HS-5 (cell line): ENCODE results near the gene RHOXF2.
"Not testable (repeated sequence)": the region's sequence is repeated elsewhere in the genome, so short reads cannot be mapped to it uniquely, and the experiment has no call there.

Source experiments
- DNase-seq: peaks from one replicate; pipeline ENCODE4 v3.0.0-alpha.2; 2012; ENCODE audit warnings: low read depth

Gene RHOXF2, protein sequence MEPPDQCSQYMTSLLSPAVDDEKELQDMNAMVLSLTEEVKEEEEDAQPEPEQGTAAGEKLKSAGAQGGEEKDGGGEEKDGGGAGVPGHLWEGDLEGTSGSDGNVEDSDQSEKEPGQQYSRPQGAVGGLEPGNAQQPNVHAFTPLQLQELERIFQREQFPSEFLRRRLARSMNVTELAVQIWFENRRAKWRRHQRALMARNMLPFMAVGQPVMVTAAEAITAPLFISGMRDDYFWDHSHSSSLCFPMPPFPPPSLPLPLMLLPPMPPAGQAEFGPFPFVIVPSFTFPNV

DNA sequence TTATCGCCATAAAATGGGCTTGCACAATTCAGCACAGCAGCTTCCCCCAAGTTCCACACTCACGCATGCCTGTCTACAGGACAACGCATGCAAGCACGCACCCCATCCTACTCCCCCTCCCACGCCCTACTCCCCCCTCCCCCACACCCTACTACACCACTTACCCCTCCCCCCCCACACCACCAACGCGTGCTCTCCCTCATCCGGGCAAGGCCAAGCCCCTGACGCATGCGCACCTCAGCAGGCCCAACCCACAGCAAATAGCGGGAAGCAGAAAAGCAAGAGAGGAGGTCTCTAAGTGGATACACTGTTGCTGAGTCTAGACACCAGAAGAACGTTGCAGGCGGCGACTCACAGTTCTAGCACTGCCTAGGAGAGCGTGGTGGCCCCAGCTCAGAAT lies at the start of gene RHOXF2:
Gene RHOXF2, plus strand, starts transcription at position 301 of the 400 bp plus-strand sequence. CDS start 138 bp downstream, outside the sequence.
- DNase-seq = not testable (repeated sequence)

DNA sequence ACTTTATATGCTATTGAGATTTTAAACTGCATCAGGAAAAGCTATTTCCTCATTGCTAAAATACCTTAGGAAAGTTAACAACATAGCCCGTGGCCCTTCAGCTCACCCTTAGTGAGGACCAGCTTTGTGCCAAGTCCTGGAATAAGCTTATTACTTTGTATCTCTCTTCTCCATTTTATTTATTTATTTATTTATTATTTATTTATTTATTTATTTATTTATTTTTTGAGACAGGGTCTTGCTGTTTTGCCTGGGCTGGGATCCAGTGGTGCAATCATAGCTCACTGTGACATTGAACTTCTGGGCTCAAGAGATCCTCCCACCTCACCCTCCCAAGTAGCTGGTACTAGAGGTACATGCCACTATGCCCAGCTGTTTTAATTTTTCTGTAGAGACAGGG lies 49.0 kb upstream of the RHOXF2 start:
- no peak for DNase-seq

DNA sequence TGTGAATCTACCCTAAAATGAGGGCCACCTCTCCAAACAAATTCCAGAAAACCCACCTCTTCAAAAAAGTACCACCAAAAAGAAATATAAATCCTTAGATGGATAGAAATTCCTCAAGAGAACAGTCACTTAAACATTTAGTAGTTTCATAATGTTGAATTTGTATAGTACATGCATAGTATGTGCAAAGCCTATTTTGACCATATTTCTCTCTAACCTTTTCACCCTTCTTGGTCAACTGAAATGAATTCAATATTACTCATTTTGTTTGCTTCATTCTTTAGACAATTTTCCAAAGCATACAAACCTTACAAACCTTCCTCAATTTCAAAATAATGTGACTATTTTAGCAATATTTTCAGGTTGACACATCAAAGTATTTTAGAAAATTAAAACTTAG lies 46.8 kb upstream of the RHOXF2 start:
- DNase-seq = peak; percentile 22

DNA sequence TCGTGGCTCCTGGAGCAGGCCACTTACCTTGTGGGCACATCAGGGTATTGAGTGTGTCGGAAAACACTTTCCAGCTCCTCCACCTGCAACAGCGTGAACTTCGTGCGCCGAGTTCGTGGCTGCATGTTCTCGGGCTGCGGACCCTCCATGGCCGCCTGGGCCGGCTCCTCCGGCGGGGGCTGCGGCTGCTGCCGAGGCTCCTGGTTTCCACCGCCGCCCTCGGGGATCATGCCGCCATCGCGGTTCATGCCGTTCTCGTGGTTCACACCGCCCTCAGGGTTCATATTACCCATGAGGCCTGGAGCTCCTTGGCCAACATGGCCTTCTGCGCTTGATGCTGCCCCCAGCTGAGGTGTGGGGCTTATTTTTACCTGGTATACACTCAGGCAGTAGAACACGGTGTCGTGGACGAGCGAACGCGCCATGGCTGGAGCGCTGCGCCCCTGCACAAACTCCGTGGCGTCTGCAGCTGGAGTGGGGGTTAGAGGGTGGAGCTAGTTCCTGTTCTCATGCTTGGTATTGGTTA lies 42.9 kb upstream of the RHOXF2 start, which contains the start of gene RHOXF1:
Gene RHOXF1, minus strand, starts transcription at position 476 of the 526 bp plus-strand sequence. Its CDS starts 51 bp downstream, at position 425.
- no peak for DNase-seq

DNA sequence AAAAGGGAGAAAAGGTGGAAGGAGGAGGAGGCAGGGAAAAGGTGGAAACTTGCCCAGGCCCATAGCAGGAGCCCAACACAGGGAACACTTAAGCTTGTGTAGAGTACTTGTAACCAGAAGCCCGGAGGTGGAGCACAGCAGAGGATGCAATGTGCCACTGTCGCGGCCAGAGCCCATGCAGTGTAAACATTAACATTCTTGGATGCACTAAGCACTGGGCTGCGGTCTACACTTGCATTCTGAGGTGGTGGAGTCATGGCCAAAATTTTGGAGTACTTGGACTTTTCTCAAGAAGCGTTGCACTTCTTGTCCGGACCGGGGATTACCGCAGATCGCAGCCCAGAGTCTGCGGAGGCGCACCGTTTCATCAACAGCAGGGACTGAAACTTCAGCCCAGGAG lies 38.2 kb upstream of the RHOXF2 start:
- no peak for DNase-seq

DNA sequence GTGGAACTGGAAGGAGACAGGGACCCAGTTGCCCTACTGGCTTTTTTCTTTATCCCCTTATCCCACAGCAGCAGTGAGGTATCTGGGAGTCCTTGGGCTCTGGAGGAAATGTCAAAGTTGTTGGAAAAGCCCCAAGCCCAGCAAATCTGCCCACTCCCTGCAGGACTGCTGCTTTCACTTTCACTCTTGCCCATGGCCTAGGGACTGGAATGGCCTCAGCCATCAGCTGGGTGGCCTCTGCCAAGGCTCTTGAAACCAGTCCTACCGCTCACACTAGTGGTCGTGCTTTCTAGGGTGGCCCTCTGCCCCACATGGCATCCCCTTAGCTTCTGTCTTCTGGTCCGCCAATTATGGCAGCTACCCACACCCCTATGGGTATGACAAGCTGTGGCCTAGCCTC lies 33.0 kb upstream of the RHOXF2 start:
- no peak for DNase-seq

DNA sequence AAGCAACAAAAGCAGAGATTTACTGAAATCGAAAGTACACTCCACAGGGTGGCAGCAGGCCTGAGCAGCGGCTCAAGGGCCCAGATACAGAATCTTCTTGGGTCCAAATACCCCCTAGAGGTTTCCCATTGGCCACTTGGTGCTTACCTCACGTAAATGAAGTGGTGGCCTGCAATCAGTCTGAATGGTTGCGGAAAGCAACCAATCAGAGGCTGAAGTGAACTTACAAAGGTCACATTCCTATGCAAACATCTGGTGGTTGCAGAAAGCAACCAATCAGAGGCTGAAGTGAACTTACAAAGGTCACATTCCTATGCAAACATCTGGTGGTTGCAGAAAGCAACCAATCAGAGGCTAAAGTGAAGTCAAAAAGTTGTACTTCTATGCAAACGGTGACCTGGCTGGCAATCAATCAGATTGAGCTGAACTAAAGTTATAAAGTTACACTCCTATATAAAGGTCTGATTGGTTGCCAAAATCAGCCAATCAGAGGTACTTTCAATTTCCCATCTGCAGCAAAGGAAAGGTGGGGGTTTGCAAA lies 30.0 kb upstream of the RHOXF2 start:
- not testable (repeated sequence) for DNase-seq

DNA sequence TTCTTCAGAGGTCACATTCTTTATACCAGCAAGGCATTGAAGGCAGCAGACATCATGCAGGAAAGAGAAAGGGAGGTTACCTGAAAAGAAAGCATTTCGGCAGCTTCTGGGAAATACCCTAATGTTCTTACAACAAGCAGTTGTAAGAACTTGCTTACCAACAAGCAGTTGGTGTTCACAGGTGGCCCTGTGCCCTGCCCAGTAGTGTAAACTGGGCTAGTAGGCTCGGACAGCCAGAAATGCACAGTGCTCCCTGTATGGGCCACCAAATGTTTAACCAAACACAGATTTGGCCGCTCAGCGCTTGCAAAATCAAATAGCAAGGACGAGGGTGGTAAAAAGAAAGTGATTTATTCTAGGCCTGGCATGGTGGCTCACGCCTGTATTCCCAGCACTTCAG lies 22.3 kb upstream of the RHOXF2 start:
- no peak for DNase-seq

DNA sequence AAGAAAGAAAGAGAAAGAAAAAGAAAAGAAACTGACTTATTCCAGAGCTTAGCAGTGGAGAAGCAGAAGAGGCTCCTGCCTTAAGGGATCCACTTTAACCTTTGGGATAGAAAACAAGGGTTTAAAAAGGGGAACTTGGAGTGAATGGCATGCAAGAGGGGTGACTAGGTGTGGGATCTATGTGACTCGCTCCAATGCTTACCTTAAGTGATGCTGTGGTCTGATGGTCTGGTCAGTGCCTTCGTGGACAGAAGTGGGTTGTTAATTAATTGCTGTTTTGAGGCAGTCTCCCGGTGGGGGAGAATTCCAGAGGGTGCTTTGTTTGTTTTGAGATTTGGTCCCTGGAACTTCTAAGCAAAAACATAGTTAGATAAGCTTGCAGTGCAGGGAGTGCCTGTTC lies 21.6 kb upstream of the RHOXF2 start:
- DNase-seq = no peak

DNA sequence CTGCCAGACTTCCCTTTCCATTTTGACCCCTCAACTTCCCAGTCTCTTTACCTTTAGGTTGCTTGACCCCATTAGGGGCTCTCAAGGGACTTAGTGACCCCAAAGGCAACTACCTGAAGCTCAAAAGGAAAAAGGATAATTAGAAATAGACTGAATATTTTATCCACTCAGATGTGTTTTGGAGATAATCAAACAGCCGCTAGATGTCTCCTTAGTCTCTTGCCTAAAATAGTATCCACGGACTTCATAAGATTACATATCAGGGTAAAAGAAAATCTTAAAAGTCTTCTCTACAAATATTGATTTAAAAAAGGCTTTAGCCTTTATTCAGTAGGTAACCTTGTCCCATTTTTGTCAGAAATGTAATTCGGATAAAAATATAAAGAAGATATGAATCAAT lies 21.0 kb upstream of the RHOXF2 start:
- DNase-seq = no peak

DNA sequence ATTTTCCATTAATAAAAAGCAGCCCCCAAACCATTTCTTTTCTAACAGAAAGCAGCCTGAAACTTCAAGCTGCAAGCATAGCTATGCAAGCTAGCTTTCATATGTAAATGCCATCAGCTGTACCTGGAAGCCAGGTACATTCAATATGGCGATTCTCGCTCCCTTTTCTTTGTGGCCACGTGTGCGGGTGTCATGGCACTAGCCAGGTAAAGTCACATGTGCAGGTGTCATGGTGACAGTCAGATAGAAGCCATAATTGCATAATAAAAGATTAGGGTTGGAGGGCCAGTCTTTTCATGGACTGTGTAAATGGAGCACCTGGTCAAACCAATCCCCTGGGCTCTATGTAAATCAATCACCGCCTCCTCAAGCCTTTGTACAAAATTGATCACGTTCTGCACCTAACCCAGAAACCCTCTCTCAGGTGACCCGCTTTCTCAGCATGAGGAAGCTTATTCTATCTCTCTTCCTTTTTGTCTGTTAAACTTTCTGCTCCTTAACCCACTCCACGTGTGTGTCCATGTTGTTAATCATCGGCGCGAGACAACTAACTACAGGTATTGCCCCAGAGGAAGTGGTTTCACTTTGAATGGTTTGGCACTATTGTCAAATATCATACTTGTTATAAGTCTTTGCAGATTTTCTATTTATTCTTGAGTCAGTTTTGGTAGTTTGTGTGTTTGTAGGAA lies 18.0 kb upstream of the RHOXF2 start:
- no peak for DNase-seq

DNA sequence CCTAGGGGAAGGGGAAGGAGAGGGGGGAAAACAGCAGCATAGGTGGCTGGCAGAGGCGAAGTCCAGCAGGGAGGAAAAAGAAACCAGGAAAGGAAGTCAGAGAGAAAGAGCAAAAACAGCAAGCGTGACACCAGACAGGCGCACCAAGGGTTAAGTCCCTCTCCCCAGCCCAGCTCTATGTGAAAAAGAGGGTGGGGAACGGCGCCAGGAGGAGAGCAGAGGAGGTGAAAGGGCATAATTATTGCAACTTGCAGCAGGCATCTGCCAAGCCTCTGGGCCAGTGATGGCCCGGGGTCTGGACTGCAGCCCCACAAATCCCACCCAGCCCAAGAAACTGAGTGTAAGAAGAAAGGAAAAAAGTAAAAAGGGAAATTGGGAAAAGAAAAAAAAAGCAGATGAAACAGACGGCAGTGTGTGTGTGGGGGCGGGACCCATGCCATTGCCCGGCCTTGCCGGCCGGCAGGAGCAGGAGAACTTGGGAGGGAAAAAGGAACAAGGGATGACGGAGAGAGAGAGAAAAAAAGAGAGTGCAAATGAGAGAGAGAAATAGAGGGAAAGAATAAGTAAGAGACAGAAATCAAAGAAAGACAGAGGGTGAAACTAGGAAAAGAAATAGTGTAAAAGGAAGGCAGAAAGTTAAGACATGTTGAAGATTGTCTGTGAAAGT lies 14.1 kb upstream of the RHOXF2 start:
- no peak for DNase-seq

DNA sequence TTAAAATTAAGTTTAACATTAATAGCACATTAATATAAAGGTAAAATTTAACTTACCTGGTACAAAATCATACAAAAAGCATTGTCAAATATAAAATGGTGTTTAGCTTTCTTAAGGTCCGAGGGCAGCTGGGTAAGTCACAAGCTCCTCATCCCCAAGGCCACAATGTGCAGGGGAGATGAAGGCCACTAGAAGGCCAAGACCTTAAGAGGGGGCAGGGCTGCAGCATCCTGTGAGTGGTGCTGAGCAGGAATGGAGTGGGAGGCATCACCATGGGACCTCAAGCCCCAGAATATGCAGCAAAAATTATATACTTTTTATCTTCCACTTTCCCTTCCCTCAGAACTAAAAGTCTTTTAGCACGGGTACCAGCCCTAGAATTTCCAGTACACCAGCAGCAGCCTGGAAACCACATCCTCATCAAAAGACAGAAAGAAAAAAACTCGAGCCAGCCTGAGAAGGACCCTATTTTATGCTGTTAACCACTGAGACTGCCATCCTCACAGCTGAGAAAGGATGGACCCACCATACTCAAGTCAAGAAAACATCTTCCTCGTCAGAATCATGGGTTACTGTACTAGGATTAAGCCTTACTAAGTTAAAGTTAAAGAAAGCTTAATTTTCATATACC lies 13.0 kb upstream of the RHOXF2 start:
- no peak for DNase-seq

DNA sequence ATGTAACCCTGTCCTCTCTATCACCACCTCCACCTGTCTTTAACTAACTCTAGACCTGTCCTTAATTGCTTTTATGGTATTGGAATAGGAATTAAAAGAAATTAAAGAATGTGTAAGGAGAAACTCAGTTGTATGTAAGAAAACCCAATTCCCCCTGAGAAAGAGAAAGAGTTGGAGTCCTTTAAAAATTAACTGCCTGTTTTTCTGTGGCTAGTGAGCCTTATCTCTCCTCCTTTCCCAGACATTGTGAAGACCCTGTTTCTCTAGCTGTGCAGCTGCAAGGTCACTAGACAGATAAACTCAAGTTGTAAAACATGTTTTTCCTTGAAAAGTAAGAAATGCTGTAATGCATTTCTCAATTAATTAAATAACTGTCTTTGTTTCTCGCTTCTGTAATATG lies 12.1 kb upstream of the RHOXF2 start:
- DNase-seq = not testable (repeated sequence)

DNA sequence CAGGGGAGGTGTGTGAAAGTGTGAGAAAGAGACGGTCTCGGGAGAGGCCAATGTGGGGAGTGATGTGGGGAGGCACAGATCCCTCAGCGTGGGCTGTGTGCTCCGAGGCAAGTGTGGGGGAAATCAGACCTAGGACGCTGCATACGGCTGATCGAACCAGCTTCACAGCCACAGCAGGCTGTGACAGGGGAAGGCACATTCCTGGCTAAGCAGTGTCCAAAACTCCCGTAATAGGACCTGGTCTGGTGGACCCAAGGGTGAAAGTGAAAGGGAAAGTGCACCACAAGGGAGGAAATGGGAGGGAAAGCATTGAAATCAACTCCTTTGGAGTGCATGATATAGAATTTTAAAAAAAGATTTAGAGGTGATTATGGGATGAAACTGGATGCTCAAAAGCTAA lies 10.9 kb upstream of the RHOXF2 start:
- DNase-seq = no peak

DNA sequence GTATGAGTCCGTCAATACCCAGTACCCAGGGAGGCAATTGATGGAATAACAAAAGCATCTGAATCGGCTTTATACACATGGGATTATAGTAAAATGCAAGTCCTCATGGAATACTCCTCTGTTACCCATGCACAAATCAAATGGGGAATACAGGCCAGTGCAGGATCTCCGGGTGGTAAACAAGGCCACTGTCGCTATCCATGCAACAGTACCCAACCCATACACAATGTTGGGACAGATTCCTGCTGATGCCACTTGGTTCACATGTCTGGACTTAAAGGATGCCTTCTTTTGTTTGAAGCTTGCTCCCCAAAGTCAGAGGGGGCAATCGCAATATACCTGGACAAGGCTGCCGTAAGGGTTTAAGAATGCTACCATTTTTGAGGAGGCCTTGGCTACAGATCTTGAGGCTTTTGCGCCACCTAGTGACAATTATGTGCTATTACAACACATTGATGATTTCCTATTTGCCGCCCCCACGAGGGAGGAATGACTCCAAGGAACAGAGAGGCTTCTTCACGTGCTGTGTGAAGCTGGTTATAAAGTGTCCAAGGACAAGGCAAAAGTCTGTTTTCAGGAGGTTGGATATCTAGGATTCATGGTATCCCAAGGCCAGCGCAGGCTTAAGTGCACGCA lies 8.2 kb upstream of the RHOXF2 start:
- not testable (repeated sequence) for DNase-seq

DNA sequence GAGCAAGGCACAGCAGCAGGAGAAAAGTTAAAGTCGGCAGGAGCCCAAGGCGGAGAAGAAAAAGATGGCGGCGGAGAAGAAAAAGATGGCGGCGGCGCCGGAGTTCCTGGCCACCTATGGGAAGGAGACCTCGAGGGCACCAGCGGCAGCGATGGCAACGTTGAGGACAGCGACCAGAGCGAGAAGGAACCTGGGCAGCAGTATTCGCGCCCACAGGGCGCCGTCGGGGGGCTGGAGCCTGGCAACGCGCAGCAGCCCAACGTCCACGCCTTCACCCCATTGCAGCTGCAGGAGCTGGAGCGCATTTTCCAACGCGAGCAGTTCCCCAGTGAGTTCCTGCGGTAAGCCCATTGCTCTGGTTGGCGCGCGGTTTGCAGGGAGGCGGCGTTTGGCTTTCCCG lies 673 bp downstream of the RHOXF2 start:
- DNase-seq = not testable (repeated sequence)

DNA sequence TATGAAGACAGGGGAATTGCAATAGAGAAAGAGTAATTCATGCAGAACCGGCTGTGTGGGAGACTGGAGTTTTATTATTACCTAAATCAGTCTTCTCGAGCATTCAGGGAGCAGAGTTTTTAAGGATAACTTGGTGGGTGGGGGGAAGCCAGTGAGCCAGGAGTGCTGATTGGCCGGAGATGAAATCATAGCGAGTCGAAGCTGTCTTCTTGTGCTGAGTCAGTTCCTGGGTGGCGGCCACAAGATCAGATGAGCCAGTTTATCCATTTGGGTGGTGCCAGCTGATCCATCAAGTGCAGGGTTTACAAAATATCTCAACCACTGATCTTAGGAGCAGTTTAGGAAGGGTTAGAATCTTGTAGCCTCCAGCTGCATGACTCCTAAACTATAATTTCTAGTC lies 34.8 kb downstream of the RHOXF2 start:
- DNase-seq = not testable (repeated sequence)

DNA sequence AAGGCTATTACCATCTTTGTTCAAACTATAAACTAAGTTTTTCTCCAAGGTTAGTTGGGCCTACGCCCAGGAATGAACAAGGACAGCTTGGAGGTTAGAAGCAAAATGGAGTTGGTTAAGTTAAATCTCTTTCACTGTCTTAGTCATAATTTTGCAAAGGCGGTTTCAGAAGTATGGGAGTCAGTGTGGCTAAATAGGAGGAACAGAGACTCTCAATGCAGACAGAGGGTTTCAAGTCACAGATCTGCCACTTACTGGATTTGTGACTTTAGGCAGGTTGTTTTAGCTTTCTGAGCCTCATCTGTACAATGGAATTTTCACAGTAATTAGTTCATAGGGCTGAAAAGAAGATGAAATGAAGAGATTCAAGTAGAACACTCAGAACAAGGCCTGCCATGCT lies 35.3 kb downstream of the RHOXF2 start:
- not testable (repeated sequence) for DNase-seq

DNA sequence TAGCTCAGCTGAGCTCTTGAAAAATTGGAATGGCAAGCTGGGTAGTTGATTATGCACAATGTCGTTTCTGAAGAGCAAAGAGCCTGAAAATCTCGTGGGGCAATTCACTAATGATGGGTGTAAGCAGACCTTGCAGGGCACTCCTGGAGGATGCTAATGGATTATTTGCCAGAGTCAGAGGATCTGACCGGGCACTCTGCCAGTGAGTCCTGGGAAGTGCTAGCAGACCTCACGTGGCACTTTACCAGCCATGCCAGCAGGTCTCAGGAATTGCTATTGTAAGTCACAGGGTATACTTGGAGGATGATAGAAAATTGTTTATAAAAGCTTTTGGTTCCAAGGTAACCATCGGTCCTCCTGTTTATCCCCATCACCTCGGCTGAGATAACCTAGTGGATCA lies 37.4 kb downstream of the RHOXF2 start:
- not testable (repeated sequence) for DNase-seq

DNA sequence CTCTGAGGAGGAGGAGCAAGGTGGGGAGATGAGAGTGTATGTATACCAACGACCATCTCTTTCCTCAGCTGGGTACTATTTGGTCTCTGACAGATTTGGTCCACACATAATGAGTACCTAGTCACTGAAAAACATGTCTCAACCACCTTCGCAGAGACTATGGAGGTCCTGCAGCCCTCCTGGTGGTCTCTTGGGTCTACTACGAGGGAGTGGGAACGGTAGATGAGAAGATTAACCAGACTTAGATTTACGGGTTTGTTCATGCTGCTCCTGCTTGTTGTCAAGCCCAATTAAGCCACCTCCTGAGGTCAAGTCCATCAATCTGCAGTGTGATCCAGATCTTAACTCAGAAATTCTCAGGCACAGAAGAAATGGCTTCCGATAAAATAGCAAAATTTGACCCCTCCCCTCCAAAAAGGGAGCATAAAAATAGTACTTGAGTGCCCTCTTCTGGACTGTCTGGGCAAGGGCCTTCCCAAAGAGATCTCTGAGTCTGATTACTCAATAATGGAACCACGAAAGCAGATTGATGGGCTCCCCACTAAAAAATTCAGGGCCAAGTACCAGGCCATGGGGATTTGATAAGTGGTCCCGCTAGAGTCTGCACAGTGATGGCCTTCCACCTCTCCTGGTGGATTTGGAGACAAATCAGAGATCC lies 38.3 kb downstream of the RHOXF2 start:
- DNase-seq = not testable (repeated sequence)
